GM19351 (cell line): ENCODE results near the gene HTR4.
"Not testable (repeated sequence)": the region's sequence is repeated elsewhere in the genome, so short reads cannot be mapped to it uniquely, and the experiment has no call there.

Experiments
- ATAC-seq: cut with Tn5 transposase; IDR thresholded peaks from one replicate; pipeline ENCODE4 v1.9.1; 2021; ENCODE audit warnings: mild to moderate bottlenecking, moderate library complexity; ENCODE audit not compliant: unreplicated experiment

The HTR4 gene

DNA sequence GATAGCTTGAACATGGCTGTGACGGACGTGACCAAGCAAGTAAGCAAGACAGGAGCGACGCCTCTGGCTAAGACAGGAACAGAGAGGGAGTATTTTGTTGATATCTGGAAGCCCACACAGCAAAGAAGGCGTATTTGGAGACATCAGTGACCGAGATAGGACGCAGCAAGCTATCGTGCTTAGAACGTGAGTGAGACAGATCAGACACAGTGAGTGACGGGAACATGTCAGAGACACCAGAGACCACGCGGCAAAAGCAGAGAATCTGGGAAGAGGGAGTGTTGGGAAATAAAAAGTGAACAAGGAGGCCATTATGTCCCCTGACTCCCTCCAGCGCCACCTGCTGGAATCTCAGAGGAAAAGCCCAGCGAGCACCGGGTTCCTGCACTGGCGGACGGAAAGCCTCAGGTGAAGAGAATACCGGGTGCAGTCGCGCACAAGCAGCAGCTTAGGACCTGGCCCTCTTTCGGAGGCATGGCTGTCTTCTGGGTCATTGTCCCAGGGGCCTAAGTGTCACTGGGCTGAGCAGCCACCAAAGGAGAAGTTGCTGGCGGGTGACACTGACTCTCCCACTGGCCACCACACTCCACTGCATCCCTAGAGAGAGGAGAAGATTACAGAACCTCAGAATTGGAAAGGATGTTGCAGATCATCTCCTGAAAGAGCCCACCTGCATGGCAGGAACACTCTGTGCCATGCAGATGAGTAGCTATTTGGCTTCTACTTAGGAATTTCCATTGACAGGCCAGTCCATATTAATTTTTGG is 171.4 kb downstream of the HTR4 start:
- peak; percentile 96 for ATAC-seq

DNA sequence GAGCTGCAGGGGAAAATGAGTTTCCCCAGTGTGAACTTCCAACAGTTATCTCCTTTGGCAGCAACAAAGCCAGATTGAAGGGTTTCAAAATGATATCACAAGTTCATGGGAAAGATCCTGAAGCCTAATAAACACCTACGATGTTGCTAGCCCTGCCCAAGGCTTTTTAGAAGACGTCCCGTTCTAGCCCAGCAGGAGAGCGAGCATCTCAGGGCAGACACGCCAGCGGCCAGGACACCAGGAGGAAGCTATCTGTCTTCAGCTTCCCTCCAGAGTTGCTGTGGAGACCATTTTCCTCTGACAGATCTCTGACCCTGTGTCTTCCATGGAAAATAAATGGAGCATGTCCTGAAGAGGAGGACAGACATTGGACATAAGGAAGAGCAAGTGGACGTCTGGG is 172.1 kb downstream of the HTR4 start:
- no peak for ATAC-seq

DNA sequence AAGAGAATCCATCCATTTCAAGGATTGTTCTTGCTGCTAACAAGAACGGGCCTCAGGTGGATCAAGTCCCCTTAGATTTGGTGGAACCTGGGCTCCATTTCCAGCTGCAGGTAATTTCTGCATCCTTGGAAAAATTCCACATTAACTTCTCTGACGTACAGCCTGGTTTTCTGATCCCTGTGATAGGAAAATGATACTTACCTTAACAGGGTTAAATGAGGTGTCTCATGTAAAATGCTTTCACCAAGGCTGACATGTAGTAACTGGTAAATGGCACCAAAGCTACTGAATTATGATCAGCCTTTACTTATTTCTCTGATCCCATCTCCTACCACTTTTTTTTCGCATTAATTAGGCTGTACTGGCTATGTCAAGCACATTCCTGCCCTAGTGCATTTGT is 176.9 kb downstream of the HTR4 start:
- no peak for ATAC-seq

DNA sequence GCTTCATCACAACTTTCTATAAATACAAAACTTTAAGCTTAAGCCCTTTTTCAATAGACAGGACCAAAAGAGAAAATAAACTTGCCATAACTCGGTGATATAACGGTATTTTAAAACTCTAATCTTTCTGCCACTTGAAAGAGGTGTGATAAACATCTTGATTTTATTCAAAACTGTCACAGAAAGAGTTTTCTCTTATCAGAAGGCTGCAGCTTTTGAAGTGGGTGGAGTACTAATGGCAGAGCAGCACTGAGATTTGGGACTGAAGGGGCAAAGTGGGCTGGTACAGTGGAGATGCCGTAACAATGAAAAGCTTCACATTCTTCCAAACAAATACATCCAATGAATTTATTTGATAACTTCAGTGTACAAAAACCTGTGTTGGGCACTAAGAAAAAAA is 178.0 kb downstream of the HTR4 start:
- ATAC-seq = no peak

DNA sequence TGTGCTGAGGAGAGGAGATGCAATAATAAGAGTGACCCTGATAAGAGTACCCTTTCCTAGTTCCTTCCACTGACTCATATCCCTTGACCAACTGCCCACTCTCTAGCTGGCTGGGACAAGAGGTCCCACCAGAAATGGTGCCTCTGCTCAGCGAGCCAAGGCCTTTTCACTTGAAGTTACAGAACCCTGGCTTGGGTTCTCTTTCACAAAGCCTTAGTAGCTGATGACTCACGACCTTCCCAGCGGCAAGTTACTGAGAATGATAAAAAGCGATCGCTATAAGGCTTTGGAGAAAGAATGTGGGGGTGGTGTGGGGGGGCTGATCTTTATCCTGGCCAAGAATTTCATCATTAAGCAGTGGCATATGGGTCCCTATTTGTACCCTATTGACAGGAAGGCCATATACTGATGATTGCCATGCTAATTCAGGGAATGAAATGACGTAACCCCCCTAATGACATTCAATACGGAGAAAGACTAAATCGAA is 180.3 kb downstream of the HTR4 start:
- ATAC-seq = no peak

DNA sequence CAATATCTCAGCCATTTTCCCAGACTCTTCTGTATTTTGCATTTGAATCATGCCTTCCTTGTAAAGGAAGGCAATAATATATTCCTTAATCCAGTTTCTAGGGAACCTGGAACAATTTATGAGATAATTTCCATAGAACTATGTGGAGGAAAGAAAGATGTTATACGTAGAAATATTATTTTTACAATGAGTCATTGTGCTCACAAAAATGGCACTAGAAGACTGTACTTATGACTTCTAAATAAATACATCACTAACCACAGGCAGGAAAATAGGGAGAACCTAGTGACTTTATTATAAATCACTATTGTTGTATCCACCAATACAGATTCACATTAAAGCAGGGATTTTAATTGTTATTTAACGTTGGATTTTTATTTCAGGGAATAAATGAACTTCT is 182.9 kb downstream of the HTR4 start:
- ATAC-seq = no peak

DNA sequence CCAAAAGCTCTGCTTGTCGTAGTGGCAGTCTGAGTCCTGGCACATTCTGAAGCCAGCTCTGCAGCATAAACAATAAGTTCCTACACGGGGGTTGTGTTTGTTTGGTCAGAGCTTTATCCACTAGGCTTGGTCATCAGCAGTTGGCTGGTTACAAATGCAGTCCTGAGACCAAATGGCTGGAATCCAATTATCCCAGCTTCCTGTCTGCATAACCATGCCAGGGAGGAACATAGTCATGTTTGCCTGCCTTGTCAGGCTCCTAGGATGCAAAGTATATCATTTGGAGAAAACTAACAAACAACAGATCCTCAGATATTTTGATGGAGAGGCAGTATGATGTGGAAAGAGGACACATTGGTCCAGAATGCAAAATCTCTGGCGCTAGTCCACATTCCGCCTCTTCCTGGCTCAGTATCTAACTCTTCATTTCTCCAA is 184.8 kb downstream of the HTR4 start:
- no peak for ATAC-seq

DNA sequence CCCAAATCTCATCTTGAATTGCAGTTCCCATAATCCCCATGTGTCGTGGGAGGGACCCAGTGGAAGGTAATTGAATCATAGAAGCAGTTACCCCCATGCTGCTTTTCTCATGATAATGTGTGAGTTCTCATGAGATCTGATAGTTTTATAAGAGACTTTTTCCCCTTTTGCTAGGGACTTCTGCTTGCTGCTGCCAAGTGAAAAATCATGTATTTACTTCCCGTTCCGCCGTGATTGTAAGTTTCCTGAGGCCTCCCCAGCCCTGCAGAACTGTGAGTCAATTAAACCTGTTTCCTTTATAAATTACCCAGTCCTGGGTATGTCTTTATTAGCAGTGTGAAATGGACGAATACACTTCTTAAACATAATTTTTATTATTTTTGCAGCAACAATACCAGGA is 185.6 kb downstream of the HTR4 start:
- ATAC-seq = not testable (repeated sequence)

DNA sequence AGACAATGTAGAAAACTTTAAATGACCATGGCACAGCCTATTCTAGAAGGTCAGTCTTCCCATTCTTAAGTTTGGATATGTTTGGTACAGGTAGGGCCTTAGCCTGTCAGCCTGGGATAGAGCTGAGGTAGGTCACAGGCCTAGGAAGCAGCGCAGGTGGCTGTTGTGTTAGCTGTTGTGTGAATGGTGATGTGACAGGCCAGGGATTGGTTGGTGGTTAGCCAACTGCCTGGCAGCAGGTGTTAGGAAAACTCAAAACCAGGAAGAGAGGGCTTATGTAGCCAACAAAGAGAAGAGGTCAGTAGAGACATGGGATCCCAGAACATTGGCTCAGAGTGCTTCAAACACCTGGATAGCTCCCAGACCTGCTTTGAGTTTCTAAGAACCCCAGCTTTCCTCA is 186.4 kb downstream of the HTR4 start:
- no peak for ATAC-seq

DNA sequence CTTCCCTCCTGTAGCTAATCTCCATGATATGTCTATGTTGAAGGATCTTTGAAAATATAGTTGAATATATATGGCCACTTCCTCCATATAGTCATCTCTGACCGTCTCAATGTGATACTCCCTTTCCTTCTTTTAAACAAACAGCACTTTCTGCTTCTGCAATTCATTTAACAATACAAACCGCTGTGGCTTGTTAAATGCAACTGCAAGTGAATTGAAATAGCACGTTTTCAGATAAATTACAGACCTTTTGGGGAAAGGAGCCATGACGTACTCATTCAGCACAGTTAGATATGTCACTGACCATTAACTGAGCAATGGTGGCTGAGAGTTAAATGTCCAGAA is 188.1 kb downstream of the HTR4 start:
- no peak for ATAC-seq

DNA sequence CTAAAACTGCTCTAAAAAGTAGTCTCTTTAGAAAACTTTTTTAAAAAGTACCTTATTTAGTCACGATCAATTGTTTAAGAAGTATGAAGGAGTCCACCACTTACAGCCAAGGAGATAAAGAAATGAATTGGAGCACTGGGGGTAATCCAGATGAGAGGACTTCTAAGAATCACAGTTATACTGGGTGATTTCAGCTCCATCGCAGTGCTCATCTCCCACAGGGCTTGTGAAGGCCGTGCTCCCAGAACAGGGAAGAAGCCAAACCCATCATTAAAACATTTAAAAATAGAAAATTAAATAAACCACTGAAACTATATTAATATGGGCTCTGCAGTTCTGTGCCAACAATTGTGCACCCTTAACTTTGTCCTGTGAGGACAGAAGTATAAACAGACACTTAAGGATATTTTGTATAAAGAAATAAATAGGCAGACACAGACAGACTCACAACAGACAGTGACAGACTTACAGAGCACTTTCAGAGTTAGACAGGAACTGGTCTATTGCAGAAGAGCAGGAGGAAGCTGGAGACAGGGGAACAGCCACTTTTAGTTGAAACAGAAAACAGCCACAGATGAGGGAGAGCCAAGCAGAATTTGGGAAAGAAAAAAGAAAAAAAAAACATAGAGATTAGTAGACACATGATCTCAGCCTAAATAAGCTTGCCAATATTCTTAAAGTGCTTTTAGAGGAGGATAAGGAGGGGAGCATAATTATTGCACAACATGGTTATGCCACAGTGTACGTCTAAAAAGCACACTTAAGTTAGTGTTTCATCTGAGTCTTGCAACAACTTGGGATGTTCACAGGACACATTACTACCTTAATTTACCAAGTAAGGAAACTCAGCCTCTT is 188.7 kb downstream of the HTR4 start:
- no peak for ATAC-seq

DNA sequence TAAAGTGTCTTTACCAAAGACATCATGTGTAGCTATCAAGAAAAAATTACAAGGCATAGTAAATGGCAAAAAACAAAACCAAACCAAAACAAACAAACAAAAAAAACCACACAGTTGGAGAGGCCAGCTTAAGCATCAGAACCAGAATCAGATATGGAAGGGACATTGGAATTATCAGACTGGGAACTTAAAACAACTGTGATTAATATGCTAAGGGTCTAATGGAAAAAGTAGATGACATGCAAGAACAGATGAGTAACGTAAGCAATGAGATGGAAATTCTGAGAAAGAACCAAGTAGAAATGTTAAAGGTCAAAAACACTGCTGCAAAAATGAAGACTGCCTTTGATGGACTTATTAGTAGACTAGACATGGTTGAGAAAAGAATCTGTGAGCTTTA is 194.7 kb downstream of the HTR4 start:
- ATAC-seq = no peak

DNA sequence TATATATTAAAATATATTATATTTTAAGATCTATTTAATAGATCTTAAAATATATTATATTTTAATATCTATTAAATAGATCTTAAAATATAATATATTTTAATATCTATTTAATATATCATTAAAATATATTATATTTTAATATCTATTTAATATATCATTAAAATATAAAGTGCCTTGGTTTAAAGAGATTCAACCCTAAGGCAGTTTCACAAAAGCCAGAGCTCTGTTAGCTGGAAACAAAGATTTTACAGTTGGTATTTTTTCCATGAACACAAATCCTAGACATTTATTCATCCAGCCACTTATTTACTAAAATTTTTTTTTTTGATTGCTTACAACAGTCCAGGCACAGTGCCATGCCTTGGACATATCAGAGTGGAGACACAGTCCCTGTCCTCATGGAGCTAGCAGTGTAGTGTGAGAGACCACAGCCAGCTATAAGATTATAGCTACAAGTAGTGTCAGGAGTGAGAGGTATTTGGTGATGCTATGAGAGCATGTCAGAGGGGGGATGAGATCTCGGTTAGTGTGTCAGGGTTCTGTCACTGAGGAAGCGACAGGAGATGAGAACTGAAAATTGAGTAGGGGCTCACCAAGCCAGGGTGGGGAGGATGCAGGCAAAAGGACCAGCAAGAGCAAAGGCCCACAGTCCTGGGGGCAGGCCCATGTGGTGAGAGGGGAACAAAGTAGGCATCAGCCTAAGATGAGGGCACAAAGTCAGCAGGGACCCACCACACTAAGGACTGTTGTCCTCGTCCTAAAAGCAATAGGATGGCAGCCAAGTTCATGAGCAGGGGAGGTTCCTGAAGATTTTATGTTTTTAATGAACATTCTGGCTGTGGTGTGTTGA is 196.1 kb downstream of the HTR4 start:
- no peak for ATAC-seq

DNA sequence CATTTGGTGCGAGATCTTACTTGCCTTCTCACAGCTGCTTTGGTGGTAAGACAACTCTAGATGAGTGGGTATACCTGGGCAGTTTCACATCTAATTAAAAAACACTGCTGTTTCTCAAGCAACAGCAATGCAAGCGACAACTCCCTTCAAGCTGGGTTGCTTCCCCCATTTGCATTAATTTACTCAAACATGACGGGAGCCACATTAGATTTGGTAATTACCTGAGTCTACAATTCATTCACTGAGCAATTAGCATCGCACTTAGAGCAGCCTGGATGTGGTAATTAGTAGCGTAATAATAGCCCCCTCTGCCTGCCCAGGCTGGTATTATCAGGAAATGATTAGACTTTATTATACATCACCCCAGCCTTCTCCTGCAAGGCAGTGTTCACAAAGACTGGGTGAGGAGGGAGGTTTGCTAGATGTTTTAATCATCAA is 197.1 kb downstream of the HTR4 start:
- peak; percentile 77 for ATAC-seq

DNA sequence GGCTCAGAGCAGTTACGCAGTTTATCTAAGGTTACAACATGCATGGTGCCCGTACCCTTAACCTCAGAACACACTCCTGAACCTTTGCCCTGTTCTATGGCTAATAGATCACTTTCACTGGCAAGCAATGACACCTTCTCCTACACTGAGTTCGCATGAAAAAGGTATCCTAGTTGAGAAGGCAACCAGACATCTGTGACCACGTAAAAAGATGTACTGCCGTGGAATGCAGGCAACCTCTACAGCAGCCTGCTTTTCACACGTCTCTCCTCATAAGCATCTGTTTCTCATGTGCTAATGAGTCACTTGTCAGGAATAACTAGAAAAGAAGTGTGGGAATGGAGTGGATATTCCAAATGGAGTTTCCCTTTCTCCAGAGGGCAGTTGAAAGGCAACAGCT is 199.1 kb downstream of the HTR4 start:
- ATAC-seq = no peak

DNA sequence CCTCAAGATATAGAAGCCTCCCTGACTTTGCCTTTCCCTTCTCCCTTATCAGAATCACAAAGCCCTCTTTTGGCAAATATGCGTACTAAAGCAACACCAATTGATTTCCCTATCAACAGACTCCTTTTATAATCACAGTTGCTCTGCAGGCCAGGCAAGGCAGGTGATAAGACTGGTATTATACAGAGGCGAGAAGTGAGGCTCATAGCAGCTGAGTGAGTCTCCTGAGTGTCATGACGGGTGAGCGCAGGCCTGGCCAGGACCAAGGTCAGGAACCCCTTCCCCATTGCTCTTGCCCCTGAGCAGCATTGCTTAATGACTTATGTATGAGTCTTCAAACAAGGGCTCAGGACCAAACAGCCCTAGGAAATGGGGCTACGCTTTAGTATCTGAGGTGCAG is 199.8 kb downstream of the HTR4 start:
- ATAC-seq = no peak

DNA sequence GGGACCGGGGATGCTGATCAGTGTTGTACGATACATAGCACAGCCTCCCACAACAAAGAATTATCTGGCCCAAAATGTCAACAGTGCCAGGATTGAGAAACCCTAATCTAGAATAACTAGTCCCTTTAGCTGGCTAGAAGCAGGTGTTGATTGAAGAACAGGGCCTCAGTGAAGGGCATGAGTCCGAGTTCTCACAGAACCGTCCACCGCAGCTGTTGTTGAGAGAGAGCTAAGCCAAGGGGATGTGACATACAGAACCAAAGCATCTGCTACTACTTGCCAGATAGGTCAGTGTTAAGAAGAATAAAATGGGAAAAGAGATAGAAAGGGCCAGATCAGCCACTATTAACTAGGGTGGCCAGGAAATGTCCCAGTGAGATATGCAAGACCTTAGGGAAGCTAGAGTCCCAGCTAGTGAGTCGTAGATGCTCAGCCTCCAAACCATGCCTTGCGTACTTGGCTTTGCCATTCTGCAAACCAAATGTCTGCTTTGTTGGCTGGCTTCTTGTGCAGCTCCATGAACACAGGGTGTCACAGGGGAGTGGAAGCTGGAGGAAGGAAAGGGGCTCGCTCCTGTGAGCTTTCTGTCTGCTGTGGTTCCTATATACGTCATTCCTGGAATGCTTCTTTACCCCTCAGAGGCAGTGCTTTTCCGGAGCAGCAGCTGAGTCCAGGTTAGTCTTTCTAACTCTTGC is 201.7 kb downstream of the HTR4 start:
- no peak for ATAC-seq

DNA sequence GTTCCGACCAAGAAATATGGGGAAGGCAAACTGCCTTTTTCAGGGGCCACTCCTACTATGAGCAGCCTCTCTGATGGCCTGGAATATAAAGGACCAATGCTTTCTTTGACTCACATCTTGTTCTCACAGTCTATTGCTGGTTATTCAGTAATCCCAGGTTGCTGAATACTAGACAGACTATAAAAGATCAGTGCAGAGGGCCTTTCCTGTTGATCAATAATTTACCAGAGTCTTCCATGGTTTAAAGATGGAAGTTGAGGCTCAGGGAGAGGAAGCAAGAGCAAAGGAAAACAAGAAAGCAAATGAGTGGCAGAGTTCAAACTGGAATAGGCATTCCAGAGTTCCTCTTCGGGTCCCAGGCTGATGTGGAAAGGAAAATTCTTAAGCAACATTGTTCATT is 207.7 kb downstream of the HTR4 start:
- ATAC-seq = no peak

DNA sequence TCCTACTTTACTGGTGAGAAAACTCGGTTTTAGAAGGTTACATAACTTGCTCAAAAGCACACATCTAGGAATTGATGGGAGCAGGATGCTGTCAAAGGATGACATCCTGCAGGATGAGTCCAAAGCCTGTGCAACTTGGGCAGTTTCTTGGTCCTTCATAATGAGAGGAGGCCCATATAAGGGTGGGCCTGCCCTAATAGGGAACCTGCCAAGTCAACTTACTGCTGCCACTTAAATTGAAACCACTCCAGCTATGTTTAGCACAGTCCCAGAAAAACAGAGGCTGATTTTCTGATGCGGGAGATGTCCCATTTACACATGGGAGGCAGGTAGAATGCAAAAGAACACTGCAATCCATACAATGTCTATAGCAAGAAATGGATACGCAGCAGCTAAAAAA is 208.7 kb downstream of the HTR4 start:
- no peak for ATAC-seq

DNA sequence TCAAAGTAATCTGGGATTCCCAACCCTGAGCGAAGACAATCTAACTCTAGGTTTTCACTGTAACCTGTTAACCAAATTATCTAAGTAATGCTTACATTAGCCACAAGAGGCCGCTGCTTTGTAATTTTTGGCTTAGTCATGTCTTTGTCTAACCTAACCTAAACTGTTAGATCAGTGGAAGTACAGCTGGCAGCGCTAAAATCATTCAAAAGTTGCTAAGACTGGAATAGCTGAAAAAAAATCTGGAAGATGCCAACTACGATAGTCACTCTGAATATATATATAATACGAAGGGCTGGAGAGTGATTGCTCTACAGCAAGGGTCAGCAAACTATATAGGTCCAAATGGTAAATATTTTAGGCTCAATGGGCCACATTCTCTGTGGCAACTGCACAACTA is 210.3 kb downstream of the HTR4 start:
- ATAC-seq = peak; percentile 95

DNA sequence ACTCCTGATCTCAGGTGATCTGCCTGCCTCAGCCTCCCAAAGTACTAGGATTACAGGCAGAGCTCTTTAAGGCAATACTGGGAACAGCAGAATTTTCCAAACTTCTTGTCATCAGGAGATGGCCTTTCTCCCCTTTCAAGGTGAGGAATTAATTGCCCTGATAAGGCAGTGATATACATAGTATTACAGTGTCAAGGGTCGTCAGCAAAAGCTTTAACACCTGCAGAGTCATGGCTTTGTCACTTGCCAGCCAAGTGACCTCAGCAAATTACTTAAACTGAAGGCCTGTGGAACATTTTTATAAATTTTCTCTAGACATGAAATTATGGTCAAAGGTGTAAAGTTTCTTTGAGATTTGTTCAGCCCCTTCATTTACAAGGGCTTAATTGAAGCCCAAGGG is 211.1 kb downstream of the HTR4 start:
- ATAC-seq = no peak
